ENCODE data around the gene SDK2. TPM values are rescaled to one million over a fixed set of nuclear protein-coding genes. Genes with fewer than 3 reads are reported as not detected.
"Not testable (repeated sequence)": the region's sequence is repeated elsewhere in the genome, so short reads cannot be mapped to it uniquely, and the experiment has no call there.

The SDK2 gene
- total RNA-seq, 2 experiments from 2014 or later: 0.23 to 0.27 TPM

DNA sequence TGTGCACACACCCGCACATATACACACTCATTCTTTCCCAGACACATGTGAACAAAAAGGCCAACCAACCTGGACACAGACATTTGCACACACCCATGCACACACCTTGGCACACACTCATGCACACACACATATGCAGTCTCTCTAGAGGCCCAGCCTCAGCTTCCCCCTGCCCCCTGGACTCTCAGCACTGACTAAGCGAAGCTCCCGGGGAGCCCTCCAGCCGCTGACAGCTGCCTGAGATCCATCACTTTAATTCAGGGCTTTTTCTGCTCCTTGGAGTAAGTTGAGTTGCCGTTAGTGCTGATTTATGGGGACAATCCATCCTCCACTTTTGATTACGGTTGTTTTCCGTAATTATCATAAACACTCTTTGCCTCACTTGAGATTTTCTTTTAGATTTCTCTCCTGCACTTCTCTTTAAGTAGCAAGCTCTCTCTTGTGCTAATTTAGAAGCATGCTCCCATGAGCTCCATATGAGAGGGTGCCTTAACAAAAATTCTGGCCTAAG, 173.9 kb downstream of the SDK2 start:
- ChIA-PET POLR2A (no interaction called here), CTCF (no interaction called here)

DNA sequence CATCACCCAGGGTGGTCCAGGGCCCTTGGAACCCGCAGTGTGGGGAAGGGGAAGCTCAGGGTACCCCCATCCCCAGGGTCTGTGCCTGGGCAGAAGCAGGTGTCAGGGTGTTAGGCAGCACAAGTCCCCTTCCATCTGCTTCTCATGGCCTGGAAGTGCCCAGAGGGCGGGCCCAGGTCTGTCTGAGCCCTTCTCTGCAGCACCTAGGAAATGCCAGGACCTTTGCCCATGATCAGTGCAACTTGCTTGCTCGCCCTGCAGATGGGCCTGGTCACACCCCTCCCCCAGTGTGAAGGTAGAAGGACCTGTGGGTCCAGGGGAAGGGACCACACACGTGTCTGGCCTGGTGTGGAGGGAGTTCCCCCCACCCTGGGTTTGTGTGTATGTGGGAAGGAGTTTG, 174.9 kb downstream of the SDK2 start:
- ChIA-PET CTCF (no interaction called here), POLR2A (no interaction called here)

DNA sequence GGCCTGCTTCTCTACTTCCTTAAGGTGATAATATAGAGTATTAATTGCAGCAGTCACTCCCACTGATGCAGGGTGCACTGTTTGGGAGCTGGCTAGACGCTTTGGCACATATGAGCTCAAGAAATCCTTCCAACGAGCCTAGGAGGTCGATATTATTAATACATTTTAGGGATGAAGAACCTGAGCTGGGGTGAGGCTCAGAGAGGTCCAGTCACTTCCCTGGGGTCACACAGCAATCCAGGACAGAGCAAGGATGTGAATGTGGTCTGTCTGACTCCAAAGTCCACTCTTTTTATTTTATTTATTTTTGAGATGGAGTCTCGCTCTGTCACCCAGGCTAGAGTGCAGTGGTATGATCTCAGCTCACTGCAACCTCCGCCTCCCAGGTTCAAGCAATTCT, 176.0 kb downstream of the SDK2 start:
- CTCF ChIA-PET: no interaction called here

DNA sequence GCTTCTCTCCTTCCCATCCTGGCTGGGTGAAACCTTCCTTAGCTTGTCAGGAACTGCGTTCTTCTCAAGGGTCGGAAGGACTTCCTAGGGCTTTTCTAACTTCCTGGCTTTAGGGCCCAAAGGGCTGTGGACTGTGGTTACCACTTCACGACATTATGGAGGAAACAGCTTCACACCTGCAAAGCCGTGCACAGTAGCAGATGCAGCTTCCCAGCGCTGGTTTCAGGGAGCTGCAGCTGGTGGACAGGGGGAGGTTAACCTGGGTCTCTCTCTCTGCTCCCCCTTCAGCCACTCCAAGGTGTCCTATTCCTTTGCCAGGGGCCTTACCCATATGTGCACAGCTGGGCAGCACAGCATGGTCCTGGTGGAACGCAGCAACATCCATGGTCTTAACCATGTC, 176.6 kb downstream of the SDK2 start:
- ChIA-PET POLR2A (no interaction called here), CTCF (no interaction called here)

More for the DNA sequence above, 176.0 kb downstream of the SDK2 start:
- POLR2A ChIA-PET: no interaction called here

DNA sequence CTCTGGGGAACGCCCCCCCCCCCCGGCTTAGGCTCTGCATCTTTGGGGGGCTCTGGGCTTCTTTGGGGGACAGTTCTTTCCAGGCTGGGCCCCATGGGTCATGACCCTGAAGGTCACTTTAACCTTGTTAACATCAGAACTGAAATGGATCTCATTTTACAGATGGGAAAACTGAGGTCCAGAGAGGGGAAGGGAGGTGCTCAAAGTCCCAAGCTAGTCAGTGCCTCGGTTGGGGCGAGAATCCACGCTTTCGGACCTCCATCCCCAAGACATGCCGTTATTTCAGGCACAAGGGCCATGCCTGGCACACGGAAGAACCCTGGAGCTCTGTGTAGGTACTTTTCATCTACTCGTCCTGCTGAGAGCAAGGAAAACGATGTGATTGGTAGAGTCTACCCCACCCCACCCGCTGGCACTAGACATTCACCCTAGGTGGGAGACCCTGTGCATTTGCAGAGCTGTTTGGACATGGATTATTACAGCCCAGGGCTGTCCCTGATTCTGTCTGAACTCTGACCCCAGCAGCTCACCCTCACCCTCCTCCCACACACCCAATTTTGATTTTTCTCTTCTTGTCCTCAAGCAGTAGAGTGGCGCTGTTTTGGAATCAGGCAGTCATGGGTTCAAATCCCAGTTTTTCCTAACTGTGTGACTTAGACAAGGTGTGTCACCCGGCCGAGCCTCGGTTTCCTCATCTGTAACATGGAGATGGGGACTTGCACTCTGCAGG, 177.4 kb downstream of the SDK2 start:
- ChIA-PET CTCF (no interaction called here), POLR2A (no interaction called here)

DNA sequence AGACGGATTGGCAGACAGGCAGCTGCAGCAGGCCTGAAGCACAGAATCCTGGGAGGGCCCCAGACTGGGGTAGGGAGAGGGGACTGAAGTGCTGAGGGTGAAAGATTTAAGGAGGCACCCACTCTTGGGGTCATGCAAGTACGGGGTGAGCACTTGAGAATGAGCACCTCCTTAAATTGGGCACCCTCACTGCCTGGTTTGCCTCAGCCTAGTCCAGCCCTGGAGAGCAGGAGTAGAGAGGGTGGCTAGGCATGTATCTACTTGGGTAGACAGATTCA, 178.4 kb downstream of the SDK2 start:
- ChIA-PET CTCF (no interaction called here), POLR2A (no interaction called here)

DNA sequence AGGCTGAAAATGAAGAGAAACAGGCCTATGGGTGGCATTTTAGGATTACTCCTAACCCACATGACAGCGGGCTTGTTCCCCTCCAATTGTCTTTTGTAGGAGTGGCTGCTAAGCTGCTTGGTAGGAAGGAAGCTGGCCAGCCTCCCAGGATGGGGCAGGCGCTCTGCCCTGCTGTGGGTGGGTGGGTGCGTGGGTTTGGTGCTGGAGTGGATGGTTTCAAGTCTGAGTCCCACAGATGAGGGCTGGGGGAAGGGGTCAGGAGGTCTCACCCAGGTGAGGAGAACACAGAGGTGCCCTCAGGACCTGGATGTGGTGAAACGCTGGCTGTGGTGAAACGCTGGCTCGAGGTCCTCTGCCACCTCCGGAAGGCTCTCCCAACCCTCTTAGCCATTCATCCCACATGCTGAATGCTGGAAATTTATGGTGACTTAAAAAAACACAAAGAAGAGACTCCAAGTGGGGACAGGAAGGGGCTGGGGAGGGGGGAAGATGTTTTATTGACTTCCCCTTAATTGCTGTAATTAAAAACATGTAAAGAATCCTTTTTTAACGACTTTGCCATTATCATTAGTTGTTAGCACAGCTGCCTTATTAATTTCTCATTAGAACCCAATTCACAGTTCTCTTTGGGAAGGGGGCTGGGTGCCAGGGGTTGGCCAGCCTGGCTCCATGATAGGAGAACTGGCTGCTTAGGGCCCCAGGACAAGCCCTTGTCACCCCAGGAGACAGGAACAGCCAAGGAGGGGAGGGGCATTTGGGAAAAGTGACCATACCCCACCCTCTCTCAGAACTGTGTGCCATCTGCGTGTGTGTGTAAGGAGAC, 178.9 kb downstream of the SDK2 start:
- ChIA-PET POLR2A (no interaction called here), CTCF (no interaction called here)

DNA sequence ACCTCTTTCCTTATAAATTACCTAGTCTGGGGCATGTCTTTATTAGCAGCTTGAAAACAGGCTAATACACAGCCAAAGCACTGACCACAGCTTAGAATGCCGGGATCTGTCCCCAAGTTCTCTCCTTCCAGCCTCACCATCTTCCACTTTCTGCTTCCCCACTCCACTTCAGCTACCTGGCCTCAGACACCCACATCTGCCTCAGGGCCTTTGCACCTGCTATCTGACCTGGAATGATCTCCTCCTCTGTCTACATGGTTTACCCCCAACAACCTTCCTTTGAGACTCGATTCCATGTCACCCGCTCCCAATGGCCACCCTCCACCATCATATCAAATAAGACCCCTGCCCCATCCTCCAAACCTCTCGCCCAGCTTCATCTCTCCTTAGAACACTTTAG, 179.8 kb downstream of the SDK2 start:
- CTCF ChIA-PET: no interaction called here

DNA sequence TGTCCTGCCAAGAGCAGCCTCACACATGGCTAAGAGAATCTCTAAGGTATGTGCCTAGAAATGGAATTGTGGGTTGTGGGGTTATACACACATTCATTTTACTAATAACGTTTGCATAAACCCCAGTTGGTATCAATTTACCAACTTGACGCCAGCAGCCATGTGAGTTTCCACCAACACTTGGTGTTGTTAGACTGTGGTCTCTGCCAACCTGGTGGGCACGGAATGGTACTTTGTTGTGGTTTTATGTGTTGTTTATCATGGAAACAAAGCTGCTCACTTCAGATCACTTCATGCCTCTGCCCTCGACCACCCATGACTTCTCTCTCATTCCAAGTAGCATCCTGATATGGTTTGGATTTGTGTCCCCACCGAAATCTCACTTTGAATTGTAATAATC, 180.4 kb downstream of the SDK2 start:
- CTCF ChIA-PET: no interaction called here
- POLR2A ChIA-PET: no interaction called here

More for the DNA sequence above, 179.8 kb downstream of the SDK2 start:
- POLR2A ChIA-PET: no interaction called here

DNA sequence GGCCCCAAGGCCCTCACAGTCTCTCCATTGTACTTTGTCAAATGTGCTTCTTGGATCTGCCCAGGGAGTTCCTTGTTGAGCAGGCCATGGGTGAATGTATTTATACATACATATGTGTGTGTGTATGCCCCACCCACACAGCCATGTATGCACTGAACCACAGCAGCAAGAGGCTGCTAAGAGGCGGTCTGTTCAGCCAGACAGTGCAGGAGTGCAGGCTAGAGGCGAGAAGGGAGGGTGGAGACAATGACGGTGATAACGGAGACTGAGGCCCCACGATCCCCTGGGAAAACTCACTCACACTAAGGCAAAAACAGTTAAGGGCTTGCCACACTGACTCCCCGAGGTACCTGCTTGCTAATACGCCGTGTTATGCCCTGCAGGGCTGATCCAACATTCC, 181.4 kb downstream of the SDK2 start:
- POLR2A ChIA-PET: no interaction called here
- CTCF ChIA-PET: no interaction called here

DNA sequence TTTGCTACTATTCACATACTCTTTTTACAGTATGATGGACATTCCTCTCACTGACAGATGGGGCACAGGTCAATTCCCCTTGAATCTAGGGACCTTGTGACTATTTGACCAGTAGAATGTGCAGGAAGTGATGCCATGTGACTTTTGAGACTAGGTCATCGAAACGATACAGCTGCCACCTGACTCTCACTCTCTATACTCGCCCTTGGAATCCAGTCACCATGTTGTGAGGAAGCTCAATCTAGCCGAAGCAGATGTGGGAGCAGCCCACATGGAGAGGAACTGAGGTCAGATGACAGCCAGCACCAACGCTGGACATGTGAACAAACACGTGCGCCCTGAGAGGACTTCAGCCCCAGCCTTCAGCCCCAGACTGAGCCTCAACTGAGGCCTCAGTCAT, 184.3 kb downstream of the SDK2 start:
- CTCF ChIA-PET: no interaction called here
- POLR2A ChIA-PET: no interaction called here

DNA sequence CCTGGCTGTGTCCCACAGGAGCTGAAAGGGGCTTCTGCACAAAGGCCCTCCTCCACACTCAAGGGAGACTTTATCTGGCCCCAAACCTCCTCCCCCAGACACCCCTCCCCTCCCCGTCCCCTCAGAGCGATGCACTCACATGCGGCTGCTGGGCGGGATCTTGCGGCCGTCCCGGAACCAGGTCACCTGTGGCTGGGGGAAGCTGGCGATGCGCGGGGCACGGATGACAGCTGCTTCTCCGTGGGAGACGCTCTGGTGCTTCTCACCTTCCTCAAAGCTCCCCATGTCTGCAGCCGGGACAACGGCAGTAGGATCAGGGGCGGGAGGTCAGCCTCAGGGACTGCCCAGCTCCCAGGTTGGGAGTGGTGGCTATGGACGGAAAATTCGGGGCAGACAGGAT, 188.5 kb downstream of the SDK2 start:
- ChIA-PET POLR2A (no interaction called here), CTCF (no interaction called here)

DNA sequence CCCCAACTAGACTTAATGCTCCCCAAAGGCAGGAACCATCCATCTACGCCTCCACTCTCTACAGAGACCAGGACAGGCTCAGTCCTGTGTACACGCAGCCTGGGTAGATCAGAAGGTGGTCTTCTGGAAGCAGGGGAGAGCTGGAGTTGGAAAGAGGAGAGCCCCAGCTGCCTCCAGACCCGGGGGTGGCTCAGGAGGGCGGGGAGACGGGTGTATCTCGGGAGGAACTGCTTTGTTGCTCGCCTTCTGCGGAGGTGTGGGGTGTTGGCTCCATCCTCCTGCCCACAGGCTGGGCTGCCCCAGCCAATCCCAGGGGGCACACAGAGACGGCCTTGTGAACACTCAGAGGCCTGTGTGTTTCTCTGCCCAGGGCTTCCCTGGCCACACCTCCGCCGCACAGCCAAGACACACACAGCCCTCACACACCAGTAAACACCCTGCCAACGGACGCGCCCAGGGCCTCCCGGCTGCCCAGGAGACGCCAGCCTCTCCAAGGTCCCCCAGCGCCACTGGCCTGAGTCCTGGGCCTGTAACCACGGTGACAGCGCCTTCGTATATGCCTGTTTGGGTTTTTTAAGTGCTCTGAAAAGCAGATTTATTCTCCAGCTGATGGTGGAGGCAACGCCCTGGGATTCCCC, 189.1 kb downstream of the SDK2 start:
- POLR2A ChIA-PET: no interaction called here
- CTCF ChIA-PET: no interaction called here

DNA sequence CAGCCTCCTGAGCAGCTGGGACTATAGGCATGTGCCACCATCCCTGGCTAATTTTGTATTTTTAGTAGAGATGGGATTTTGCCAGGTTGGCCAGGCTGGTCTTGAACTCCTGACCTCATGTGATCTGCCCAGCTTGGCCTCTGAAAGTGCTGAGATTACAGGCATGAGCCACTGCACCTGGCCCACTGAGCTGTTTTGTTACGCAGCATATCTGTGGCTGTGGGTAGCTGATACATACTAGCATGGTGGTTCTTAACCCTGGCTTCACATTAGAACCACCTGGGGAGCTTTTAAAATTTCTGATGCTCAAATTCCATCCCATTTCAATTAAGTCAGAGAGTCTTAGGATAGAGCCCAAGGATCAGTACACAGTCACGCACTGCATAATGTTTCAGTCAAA, 190.8 kb downstream of the SDK2 start:
- CTCF ChIA-PET, POLR2A ChIA-PET: not testable (repeated sequence)

DNA sequence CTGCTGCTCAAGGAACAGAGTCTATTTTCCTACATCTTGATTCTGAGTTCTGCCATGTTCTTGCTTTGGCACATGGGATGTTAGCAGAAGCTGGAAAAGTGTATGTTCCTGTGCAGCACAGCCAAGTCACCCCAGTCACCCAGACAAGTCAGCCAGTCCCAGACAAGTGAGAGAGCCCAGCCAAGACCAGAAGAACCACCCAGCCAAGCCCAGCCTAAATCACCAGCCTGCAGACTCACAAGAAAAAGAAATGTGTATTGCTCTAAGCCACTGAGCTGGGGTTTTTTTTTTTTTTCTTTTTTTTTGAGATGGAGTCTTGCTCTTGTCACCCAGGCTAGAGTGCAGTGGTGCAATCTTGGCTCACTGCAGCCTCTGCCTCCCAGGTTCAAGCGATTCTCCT, 191.2 kb downstream of the SDK2 start:
- ChIA-PET POLR2A (no interaction called here), CTCF (no interaction called here)

DNA sequence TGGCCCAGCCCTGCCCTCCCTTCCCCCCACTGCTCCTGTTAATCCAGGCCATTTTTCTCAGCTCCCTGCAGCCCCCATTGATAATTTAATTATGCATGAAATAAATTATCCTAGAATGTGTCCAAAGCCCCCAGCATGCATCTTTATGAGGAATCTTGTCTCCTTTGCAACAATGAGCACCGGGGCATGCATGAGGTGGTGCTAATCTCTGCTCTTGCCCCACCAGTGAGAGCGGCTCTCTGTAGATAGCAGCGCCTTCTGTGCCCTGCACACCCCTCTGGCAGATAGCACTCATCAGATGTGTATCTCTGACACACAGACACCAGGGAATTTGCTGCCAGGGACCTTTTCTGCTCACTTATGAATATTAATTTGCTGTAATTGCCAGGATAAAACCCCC, 192.2 kb downstream of the SDK2 start:
- CTCF ChIA-PET: no interaction called here
- POLR2A ChIA-PET: no interaction called here

DNA sequence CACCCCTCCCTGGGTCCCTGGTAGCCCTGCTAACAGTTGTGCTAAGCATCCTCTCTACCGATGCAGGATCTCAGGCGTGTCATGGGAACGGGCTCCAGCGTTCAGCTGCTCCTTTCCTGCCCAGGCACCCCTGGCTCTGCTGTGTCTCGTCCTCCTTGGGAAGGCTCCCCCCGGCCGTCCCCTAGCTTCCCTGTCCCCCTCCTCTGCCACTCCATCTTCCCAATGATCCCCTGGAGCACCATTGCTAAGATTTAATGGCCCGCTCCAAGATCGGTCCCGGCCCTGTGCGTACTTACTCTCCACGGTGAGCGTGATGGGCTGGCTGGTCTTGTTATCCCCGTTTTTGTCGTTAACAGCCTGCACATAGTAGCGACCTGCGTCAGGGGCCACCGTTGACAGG, 196.9 kb downstream of the SDK2 start:
- ChIA-PET POLR2A (no interaction called here), CTCF (no interaction called here)

DNA sequence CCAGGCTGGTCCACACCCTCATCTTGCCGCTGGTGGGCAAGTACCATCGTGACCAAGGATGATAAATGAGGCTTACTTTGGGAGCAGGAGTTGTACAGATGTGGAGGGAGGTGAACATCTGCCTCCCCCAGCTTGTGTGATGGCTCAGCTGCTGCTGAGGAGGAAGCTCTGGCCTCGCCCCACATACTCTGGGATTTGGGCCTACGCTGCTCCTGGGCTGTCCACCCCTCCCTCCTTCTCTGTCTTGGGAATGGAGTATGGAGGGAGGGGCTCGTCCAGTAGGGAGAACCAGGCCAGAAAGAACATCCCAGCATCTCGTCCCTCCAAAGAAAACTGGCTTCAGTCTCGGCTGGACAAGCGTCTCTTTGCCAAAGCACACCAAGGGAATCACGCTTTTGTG, 197.6 kb downstream of the SDK2 start:
- CTCF ChIA-PET: no interaction called here
- POLR2A ChIA-PET: no interaction called here

DNA sequence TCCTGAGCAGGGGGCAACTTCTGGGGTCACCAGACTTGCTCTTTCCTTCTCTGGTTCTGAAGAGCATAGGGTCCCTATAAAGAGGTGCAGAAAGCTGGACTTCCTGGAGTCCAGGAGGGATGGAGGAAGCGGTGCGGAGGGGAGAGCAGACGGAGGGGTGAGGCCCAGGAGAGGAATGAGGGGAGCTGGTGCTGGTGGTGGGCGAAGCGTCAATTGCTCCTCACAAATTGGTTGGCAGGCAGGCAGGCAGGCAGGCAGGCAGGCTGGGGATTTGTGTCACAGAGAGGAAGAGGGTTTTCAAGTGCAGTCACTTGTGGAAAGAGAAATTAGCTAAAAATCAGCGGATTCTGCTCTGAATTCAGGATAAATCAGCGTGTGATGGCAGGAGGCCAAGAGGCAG, 198.8 kb downstream of the SDK2 start:
- ChIA-PET POLR2A (no interaction called here), CTCF (no interaction called here)

DNA sequence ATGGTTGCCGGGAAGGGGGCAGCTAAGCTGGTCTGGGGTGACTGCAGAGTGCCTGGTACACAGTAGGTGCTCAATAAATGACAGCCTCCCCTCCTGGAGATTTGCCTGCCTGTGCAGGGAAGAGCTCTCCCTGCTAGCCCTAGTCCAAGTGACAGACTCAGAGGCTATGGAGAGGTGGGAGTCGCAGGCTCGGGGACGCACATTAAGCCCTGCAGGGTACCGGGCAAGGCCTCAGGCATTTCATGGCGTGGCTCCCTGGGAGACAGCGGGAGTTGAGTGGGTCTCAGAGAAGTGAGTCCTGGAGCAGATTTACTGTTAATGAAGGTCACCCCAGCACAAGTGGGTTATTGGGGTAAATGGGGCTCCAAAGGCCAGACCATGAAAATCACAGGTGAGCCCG, 200.2 kb downstream of the SDK2 start:
- CTCF ChIA-PET: interaction anchor here (1.7 kb wide), 1 partner anchor 14 kb away, joined by 5 read pairs; no protein-coding TSS in a partner anchor
- POLR2A ChIA-PET: no interaction called here

DNA sequence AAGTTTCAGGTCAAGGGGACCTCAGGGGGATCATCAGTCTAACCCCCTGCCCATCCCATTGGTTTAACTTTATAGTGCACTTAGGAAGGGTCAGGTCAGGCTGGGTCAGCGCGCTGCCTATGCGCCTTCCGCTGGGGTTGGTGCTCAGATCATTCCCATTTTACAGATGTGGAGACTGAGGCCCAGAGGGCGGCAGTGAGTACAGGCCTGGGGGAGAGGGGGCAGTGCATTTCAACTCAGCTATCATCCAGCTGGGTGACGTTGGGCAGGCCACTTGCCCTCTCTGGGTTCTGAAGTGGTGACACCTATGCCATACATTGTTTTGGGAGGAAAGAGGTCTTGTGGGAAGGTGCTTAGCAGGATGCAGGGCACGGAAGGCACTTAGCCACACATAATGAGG, 204.6 kb downstream of the SDK2 start:
- POLR2A ChIA-PET: no interaction called here
- CTCF ChIA-PET: no interaction called here

DNA sequence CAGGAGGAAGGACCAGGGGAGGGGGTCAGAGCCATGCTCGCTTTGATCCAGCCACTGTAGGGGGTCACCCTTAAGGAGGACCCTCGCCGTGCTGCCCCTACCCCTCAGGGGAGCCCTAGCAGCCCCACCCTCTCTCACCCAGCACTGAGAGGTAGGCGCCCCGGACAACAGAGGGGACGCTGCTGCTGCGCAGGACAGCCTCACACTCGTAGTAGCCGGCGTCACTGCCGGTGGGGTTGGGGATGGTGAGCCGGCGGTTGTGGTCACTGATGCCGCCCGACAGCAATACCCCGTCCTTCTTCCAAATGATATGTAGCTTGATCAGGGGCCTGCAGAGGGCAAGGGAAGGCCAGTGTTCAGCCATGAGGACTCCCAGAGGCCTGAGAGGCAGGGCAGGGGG, 206.4 kb downstream of the SDK2 start:
- ChIA-PET POLR2A (no interaction called here), CTCF (no interaction called here)

Data from activated CD8-positive, alpha-beta memory T cell treated with anti-CD3 and anti-CD28 coated beads for 36 hours (primary cell).